GM04503 (cell line): ENCODE results near the gene LILRB2.
A peak's percentile ranks its signal among the peaks of the same experiment; 100 is the strongest.
"Not testable (repeated sequence)": the region's sequence is repeated elsewhere in the genome, so short reads cannot be mapped to it uniquely, and the experiment has no call there.

Experiments used
- DNase-seq: peaks from one replicate; pipeline ENCODE4 v3.0.0-alpha.2; 2012; ENCODE audit warnings: low read depth

LILRB2 gene

DNA sequence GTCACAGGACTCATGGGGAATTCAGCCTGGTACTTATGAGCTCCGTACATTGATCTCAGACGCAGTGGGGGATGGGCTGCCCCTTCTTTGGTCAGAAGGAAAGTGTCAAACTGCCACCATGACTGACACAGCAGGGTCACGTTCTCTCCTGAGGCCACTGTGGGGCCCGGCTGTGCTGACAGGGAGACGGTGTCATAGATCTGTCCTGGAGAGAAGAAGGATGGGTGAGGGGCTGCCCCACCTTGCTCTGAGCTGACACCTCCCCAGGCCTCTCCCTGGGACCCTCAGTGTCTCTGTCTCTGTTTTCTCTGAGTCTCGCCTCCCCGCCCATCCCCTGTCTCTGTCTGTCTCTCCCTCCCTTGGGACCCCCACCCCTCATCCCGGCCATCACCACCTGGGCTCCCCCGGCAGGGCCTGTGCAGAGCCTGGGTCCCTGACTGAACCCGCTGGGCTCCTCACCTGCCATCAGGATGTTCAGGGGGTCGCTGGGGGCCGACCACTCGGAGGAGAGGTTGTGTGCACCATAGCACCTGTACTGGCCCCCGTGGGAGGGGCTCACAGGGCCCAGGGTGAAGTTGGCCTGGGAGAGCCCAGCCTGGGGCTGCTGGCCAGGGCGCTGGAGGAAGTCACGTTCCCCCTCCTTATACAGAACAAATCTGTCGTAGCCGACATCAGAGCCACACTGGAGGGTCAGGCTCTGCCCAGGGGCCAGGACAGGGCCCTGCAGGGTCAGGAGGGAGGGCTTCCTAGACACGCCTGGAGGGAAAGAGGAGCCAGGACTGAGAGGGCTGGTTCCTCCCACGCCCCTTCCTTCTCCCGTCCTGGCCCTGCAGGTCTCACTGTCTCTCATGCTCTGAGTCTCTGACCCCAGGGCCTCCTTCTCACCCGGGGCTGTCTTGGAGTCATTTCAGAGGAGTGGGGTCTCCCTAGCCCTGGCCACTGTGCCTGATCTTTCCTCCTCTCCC lies 40.3 kb downstream of the LILRB2 start:
- not testable (repeated sequence) for DNase-seq

DNA sequence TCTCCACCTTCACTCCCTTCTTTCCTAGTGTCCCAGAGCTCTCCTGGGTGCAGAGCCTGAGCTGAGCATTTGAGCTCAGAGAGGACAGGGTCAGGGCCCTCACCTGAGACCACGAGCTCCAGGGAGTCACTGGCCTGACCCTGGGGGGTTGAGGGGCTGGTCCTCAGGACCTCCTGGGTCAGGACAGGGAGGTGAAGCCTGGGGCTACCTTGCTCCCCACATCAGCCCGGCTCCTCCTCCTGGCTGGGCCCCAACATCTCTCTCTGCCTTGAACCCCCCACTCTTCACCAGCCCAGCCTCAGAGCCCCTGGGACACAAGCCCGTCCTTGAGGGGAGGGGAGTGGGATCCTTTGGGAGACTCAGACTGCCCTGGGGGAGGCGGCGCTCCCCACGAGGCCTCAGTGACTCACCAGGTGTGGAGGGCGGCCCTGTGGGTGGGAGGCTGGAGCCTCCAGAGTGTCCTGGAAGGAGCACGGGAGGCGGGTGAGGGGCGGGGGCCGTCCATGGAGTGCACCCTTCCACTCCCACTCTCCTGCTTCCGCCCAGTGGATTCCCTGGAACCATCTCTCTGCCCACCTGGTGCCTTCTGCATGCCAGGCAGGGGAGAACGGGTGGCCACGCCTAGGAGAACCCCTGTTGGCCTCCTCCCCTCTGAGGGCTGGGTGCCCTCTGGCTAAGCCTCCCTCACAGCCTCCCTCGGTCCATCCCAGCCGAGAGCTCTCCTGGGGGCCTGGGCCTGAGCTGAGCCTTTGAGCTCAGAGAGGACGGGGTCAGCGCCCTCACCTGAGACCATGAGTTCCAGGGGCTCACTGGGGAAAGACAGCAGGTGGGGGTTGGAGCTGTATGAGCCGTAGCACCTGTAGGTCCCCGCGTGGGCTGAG lies 41.2 kb downstream of the LILRB2 start:
- DNase-seq, result not testable (repeated sequence)

DNA sequence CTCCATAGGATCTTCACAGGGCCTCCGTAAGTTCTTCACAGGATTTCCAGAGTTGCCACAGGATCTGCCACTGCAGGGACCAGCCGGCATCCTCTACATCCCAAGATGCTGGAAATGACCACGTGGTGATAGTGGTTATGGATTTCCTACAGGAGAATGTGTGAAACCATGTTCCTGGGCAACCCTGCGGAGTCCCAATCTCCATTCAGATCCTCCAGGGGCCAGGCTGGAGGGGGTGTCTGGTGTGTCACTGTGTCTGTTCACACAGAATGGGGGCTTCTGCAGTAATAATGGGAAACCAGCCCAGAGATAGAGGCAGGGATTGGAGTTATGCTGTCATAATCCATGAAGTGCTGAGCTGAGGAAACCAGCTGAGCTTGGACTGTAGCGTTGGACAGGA lies 47.0 kb downstream of the LILRB2 start:
- no peak for DNase-seq

DNA sequence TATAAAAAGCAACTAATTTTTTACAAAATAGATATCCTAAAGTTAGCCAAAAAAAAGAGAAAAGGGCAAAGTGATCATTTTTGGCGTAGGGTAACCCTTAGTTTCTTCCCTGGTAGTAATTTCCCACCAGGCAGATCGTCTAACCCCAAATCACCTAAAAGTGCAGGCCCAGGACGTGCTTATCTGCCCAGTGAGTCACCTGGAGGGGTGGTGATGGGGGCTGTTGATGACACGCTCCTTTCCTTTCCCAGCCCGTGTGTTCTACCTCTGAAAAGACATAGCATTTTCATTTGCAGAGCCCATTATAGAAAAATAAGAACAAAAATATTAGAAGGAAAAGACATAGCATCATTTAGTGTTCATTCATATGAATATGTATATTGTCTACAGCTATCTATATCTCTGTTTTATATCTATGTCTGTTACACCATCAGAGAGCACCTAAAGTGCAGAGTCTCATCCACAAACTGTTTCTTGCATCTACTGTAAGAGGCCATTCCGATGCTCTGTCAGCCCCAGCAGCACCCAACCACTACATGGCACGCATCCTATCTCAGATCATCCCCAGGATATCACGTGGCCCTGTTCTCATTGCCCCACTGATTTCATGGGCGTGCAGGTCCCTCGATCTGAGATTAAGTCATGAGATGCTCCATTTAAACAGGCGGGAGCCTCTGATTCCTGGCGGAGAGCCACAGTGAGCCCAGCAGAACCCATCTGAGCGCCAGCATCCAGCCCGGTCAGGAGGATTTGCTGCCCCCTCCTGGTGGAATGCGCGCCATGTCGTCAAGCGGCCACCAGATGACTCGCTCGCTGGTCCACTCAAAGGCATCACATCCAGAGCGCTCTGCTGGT lies 49.6 kb downstream of the LILRB2 start:
- DNase-seq, result peak; percentile 21

DNA sequence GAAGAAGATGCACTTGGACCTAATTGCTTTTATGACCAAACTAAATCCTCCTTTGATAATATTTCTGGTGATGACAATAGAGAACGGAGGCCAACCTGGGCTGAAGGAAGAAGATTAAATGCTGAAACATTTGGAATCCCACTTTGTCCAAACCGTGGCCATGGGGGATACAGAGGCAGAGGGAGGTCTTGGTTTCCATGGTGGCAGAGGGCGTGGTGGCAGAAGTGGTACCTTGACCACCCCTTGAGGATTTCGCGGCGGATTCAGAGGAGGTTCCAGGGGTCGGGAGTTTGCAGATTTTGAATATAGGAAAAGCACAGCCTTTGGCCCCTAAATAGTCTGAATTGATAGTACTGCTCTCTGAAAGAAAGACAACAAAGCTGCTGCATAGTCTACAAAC lies 50.9 kb downstream of the LILRB2 start:
- no peak for DNase-seq

DNA sequence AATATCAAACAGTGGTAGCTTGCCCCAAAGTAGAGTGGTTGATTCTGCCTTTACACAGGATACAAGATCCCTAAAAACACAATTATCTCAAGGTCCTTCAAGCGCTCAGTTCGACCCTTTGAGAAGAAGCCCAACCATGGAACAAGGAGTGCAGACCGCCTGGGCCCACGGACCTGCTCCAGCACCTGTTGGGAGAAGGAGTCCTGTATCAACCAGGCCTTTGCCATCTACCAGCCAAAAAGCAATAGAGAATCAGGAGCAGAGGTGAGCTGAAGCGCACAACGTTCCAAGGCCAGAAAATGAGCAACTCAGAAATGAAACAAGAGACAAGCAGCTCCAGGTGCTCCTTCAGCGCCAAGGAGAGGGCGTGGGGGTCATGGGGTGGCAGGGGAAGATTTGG lies 51.8 kb downstream of the LILRB2 start:
- no peak for DNase-seq

DNA sequence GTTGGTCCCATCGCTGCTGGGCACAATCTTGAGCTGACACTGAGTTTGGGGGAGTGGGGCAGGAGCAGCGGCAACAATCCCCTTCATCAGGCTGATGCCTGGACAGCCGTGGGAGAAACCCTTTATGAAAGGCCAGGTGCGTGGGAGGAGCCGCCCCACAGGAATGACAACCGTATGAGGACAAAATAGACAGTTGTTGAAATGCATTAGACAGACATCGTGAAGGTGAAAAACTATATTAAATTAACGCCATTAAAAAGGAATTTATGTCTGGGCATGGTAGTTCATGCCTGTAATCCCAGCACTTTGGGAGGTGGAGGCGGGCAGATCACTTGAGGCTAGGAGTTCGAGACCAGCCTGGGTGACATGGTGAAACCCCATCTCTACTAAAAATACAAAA lies 56.3 kb downstream of the LILRB2 start:
- DNase-seq, result not testable (repeated sequence)

DNA sequence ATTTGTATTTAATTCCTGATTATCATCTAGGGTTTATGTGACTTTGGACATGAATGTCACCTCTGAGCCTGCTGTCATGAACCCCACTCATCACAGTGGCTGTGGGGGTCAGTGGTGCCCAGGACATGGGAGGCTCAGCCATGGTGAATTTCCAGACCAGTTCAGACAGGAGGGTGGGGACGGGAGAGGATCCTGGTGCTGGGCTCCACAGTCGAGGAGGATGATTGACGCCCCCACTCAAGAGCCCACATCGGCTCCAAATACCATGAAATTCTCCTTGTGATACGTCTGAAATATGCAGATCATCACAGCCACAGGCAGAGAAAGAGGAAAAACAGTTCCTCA lies 57.0 kb downstream of the LILRB2 start:
- DNase-seq, result not testable (repeated sequence)
